ENCODE measurements around the gene LRRC58. TPM values are rescaled to one million over a fixed set of nuclear protein-coding genes. Genes with fewer than 3 reads are reported as not detected.
A peak's percentile ranks its signal among the peaks of the same experiment; 100 is the strongest.

LRRC58 gene
- polyA plus RNA-seq, 5 donors: 17.5 to 29.5 (median 25.0) TPM

GRCh38 chr3:120281261-120281660, 67.9 kb downstream of the LRRC58 start:
- DNase-seq: no peak

GRCh38 chr3:120280566-120280965, 68.6 kb downstream of the LRRC58 start:
- DNase-seq: no peak

DNA sequence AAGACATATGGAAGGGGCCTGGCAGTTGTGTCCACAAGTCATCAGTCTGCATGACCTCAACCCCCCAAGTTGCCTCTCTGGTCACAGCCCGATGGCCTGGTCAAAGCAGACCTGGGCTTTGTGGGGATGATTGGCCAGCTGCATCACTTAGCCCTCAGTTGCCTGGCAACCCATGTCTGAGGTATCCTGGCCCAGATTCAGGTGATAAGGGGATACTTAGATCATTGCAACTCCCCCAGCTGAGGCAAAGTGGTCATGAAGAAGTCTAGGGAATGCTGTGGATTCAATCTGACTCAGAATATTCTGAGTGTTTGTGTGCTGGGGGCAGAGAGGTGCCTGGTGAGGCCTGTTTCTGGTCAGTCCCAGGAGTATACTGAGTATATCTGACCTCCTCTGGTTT, 69.1 kb downstream of the LRRC58 start:
- no peak for DNase-seq

- no peak for DNase-seq
Observed at GRCh38 chr3:120276767-120277166, 72.4 kb downstream of the LRRC58 start.

- no peak for DNase-seq
Observed at GRCh38 chr3:120275618-120276017, 73.5 kb downstream of the LRRC58 start.

GRCh38 chr3:120274739-120275167, 74.4 kb downstream of the LRRC58 start:
- DNase-seq: peak in 1 of 2 donors; percentile 17

Other genes with a start within 250 kb of the LRRC58 start
- 1 to 10 TPM; 1.9 to 2.4 (median 2.3) TPM for gene GPR156, start 64.1 kb downstream of the LRRC58 start, polyA plus RNA-seq (ENCODE audit: insufficient read depth in 1 of 5, insufficient read length in 5 of 5, low replicate concordance in 1 of 5)
- gene FSTL1, start 101.6 kb upstream of the LRRC58 start, polyA plus RNA-seq (ENCODE audit: insufficient read depth in 1 of 5, insufficient read length in 5 of 5, low replicate concordance in 1 of 5): 100 to 1,000 TPM; 451 to 563 (median 556) TPM
- 100 to 1,000 TPM; 149 to 183 (median 158) TPM for gene NDUFB4, start 247.0 kb upstream of the LRRC58 start, polyA plus RNA-seq (ENCODE audit: insufficient read depth in 1 of 5, insufficient read length in 5 of 5, low replicate concordance in 1 of 5)